HG03135 (cell line): ENCODE data around the gene PHF19.

Experiments used
- ATAC-seq: cut with Tn5 transposase; IDR thresholded peaks from one replicate; pipeline ENCODE4 v1.9.1; 2021; ENCODE audit warnings: mild to moderate bottlenecking, moderate library complexity; ENCODE audit not compliant: unreplicated experiment

Gene PHF19

GRCh38 chr9:120892748-120893610, 16.0 kb upstream of the PHF19 start:
- ATAC-seq: peak; percentile 56

GRCh38 chr9:120891884-120892747, 15.1 kb upstream of the PHF19 start:
- ATAC-seq: peak; percentile 25

- no peak for ATAC-seq
Observed at GRCh38 chr9:120891245-120891883, 14.4 kb upstream of the PHF19 start.

GRCh38 chr9:120890320-120891244, 13.6 kb upstream of the PHF19 start:
- ATAC-seq: no peak

GRCh38 chr9:120889606-120890271, 12.8 kb upstream of the PHF19 start:
- ATAC-seq: no peak

- ATAC-seq: no peak
Observed at GRCh38 chr9:120888626-120889025, 11.6 kb upstream of the PHF19 start.

- ATAC-seq: no peak
Observed at GRCh38 chr9:120886490-120886967, 9.5 kb upstream of the PHF19 start.

GRCh38 chr9:120885958-120886357, 9.0 kb upstream of the PHF19 start:
- no peak for ATAC-seq

GRCh38 chr9:120885457-120885856, 8.5 kb upstream of the PHF19 start:
- no peak for ATAC-seq

- no peak for ATAC-seq
Observed at GRCh38 chr9:120883608-120883996, 6.6 kb upstream of the PHF19 start.

- no peak for ATAC-seq
Observed at GRCh38 chr9:120882935-120883607, 6.1 kb upstream of the PHF19 start.

- ATAC-seq: no peak
Observed at GRCh38 chr9:120879446-120879845, 2.5 kb upstream of the PHF19 start.

- no peak for ATAC-seq
Observed at GRCh38 chr9:120878188-120879130, 1.5 kb upstream of the PHF19 start.

- ATAC-seq: peak; percentile 38
Observed at GRCh38 chr9:120877276-120878034, 467 bp upstream of the PHF19 start.

- ATAC-seq: peak; percentile 61
Observed at GRCh38 chr9:120875954-120876841, 790 bp downstream of the PHF19 start.

GRCh38 chr9:120875643-120875953, 1.4 kb downstream of the PHF19 start:
- ATAC-seq: no peak
